ENCODE results near the gene ASB18. TPM values are rescaled to one million over a fixed set of nuclear protein-coding genes. Genes with fewer than 3 reads are reported as not detected.

ASB18 gene
- total and polyA plus RNA-seq, 2 of the 4 experiments (the other 2 are of a cell fraction): not detected

DNA sequence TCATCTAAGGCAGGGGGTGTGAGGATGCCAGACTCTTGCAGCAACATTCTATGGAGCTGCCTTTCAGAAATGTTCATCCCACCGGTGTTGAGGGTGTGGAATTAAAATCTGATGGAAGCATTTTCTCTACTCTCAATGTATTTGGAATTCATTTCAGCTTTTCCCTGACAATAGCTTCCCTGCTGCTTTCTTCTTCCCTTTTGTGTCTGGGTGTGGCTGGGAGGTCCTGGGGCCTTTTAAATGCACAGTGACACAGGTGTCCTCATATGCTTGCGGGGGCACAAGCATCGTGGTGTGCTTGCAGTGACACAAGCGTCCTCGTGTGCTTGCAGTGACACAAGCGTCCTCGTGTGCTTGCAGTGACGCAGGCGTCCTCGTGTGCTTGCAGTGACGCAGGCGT is 43.4 kb upstream of the ASB18 start:
- intact Hi-C loops (cut with micrococcal nuclease): no loop called here
- 79% methylated on average over 11 of the region's 12 CpGs; no CpG with 5 or more reads in 1 of the 2 experiments for WGBS, 2 experiments (ENCODE audit: extremely low coverage in 2 of 2, insufficient read length in 1 of 2)
- Histone ChIP-seq H2AK9ac (replicated peaks; ENCODE audit: low read depth, low read length, poor library complexity) (no peak overlapping the region), H4K20me1 (ENCODE audit: insufficient read depth, low read length) (no peaks in the 10 kb centered on the region), H4K8ac (ENCODE audit: low read depth in 2 of 2, low read length in 2 of 2) (no peak overlapping the region), H3K18ac (ENCODE audit: low read depth, low read length) (no peak overlapping the region), H3K4me2 (ENCODE audit: low read depth, low read length) (no peak overlapping the region), H3K27me3 (ENCODE audit: control insufficient read depth, insufficient read depth, low read length) (no peaks in the 10 kb centered on the region; the same call in 1 of the 2 replicates), H3K14ac (replicated peaks; ENCODE audit: low read depth, low read length) (no peak overlapping the region), H3K23ac (ENCODE audit: low read depth, low read length) (no peak overlapping the region), H2AK5ac (ENCODE audit: low read depth, low read length) (no peak overlapping the region), H4K5ac (ENCODE audit: low read depth, low read length) (no peak overlapping the region), H3K4ac (ENCODE audit: low read depth, low read length) (no peak overlapping the region), H3K79me1 (ENCODE audit: low read depth in 1 of 2, low read length in 2 of 2) (no peaks in the 10 kb centered on the region), H4K91ac (ENCODE audit: insufficient read depth, low read depth, low read length) (no peak overlapping the region), H3K27ac (ENCODE audit: insufficient read depth, low read length) (no peak overlapping the region), H3K9ac (ENCODE audit: low read depth, low read length) (no peak overlapping the region), H2BK5ac (ENCODE audit: low read depth, low read length, poor library complexity, severe bottlenecking) (no peak overlapping the region), H3K4me3 (ENCODE audit: insufficient read depth, low read depth, low read length) (no peak overlapping the region), H2BK120ac (ENCODE audit: low read depth, low read length) (no peak overlapping the region), H3K56ac (ENCODE audit: extremely low read depth, insufficient read depth, low read length) (no peak overlapping the region), H2AFZ (replicated peaks; ENCODE audit: low read length, poor library complexity) (no peak overlapping the region), H3K36me3 (ENCODE audit: control insufficient read depth, insufficient read depth, low read length) (no peaks in the 10 kb centered on the region), H3K9me1 (ENCODE audit: insufficient read depth, low read length) (no peaks in the 10 kb centered on the region), H3K9me3 (ENCODE audit: control insufficient read depth, insufficient read depth, low read length) (no peaks in the 10 kb centered on the region), H2BK15ac (ENCODE audit: low read depth, low read length) (no peak overlapping the region), H3K4me1 (ENCODE audit: control insufficient read depth, insufficient read depth, low read length) (no peaks in the 10 kb centered on the region), H2BK20ac (ENCODE audit: low read depth, low read length) (no peak overlapping the region)
- TF ChIP-seq RCOR1 (IDR thresholded peaks at IDR 0.05; ENCODE audit: insufficient replicate concordance, low read length): no peak
- TF ChIP-seq FOS (IDR thresholded peaks at IDR 0.05; ENCODE audit: low read depth, low read length): no peak
- TF ChIP-seq, protein P1, sequence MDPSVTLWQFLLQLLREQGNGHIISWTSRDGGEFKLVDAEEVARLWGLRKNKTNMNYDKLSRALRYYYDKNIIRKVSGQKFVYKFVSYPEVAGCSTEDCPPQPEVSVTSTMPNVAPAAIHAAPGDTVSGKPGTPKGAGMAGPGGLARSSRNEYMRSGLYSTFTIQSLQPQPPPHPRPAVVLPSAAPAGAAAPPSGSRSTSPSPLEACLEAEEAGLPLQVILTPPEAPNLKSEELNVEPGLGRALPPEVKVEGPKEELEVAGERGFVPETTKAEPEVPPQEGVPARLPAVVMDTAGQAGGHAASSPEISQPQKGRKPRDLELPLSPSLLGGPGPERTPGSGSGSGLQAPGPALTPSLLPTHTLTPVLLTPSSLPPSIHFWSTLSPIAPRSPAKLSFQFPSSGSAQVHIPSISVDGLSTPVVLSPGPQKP (IDR thresholded peaks at IDR 0.05; ENCODE audit: borderline replicate concordance, low read depth, low read length): no peak
- TF ChIP-seq, protein P2, sequence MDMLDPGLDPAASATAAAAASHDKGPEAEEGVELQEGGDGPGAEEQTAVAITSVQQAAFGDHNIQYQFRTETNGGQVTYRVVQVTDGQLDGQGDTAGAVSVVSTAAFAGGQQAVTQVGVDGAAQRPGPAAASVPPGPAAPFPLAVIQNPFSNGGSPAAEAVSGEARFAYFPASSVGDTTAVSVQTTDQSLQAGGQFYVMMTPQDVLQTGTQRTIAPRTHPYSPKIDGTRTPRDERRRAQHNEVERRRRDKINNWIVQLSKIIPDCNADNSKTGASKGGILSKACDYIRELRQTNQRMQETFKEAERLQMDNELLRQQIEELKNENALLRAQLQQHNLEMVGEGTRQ (IDR thresholded peaks at IDR 0.05; ENCODE audit: low read depth, low read length): no peak
- CTCF ChIA-PET: no interaction called here
- BruUV-seq (replicated peaks): no TSS peak
- no peak for DNase-seq
- POLR2A ChIA-PET (ENCODE audit: unreplicated experiment): no interaction called here
- no peak for ATAC-seq (ENCODE audit: low read depth)
- dilution Hi-C loops (cut with HindIII; ENCODE audit: low sequenced_read_pairs, unreplicated experiment): no loop called here
- in situ Hi-C loops (cut with MboI; ENCODE audit: low sequenced_read_pairs): loop anchor here (25.0 kb wide), 1 partner anchor 520 kb away; no protein-coding TSS in a partner anchor
